Ovary (tissue), 3 donors: ENCODE data around the gene CPED1.

Experiments
- EP300 ChIP-seq: sonication (generic); formaldehyde crosslinking; IDR thresholded peaks from one replicate; pipeline ENCODE4 v1.6.1; 2017; ENCODE audit warnings: antibody characterized with exemption
- POLR2A ChIP-seq: fragments of 450-650 bp; IDR thresholded peaks from one replicate; pipeline ENCODE4 v1.6.1; 2017; ENCODE audit warnings: antibody characterized with exemption, mild to moderate bottlenecking, moderate library complexity
- TF ChIP-seq, protein P1 (sequence below), 3 donors: fragments of 450-650 bp in 2 of 3; fragments of 200-600 bp in 1 of 3; IDR thresholded peaks; one replicate each; pipeline versions ENCODE4 v1.5.1 to v1.8.0; 2016 to 2022; ENCODE audit warnings: antibody characterized with exemption in 3 of 3, mild to moderate bottlenecking in 1 of 3
- donor health status: DM: no; HTN: no; CAD: no.

DNA sequence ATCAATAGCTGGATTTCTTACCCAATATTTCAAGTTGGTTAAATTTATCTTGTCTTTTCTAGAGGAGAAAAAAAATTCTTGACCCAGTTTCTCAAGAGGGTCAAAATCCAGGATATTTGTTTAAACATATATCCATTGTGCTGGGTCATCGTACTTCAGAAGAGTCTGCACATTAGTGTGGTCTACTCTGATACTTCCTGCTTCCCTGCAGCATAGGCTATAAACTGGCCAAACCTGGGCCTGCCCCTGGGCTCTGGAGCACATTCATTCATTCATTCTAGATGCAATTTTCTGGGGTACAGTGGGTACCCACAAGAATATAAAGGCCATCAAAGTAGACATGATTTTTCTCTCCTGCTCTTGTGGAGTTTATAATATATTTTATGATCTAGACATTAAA lies 198.2 kb downstream of the CPED1 start:
- TF ChIP-seq, protein P1, sequence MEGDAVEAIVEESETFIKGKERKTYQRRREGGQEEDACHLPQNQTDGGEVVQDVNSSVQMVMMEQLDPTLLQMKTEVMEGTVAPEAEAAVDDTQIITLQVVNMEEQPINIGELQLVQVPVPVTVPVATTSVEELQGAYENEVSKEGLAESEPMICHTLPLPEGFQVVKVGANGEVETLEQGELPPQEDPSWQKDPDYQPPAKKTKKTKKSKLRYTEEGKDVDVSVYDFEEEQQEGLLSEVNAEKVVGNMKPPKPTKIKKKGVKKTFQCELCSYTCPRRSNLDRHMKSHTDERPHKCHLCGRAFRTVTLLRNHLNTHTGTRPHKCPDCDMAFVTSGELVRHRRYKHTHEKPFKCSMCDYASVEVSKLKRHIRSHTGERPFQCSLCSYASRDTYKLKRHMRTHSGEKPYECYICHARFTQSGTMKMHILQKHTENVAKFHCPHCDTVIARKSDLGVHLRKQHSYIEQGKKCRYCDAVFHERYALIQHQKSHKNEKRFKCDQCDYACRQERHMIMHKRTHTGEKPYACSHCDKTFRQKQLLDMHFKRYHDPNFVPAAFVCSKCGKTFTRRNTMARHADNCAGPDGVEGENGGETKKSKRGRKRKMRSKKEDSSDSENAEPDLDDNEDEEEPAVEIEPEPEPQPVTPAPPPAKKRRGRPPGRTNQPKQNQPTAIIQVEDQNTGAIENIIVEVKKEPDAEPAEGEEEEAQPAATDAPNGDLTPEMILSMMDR (IDR thresholded peaks at IDR 0.05), result no peak
- TF ChIP-seq EP300 (no peak), POLR2A (no peak)
